Neural cell (in vitro differentiated cells): ENCODE results near the gene CFAP97D1.

Experiments
- CTCF ChIP-seq: fragments of 450-650 bp; IDR thresholded peaks from 2 replicates; pipeline ENCODE4 v1.5.1; 2014; ENCODE audit warnings: antibody characterized with exemption, mild to moderate bottlenecking, moderate library complexity; ENCODE audit not compliant: poor library complexity, severe bottlenecking
- POLR2AphosphoS5 ChIP-seq: IDR thresholded peaks from 2 replicates; pipeline ENCODE4 v1.6.1; 2012
- TAF1 ChIP-seq: IDR thresholded peaks from 2 replicates; pipeline ENCODE4 v1.6.1; 2012; ENCODE audit warnings: low read depth

DNA sequence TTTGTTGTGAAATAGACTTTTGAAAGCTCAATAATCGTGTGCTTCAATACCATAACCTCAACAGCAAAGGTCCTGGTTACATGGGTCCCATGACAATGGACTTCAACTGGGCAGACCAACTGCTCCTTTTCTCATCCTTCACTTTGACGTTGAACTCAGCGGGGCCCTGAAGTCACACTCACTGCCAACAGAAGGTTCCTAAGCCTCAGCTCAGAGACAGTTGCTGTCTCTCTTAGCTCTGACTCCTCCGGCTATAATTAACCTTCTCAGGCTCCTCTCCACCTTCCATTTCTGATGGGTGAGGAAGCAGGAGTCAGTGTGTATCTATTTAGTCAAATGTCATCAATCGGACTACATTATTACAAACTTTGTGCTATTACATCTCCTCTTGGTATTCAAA is 28.9 kb downstream of the CFAP97D1 start:
- TF ChIP-seq POLR2AphosphoS5 (no peak), CTCF (no peak), TAF1 (no peak)
